ENCODE results near the gene PLA2G5.

Gene PLA2G5

GRCh38 chr1:20090641-20091040, 20.6 kb downstream of the PLA2G5 start:
- no peak for DNase-seq

GRCh38 chr1:20093303-20093702, 23.3 kb downstream of the PLA2G5 start:
- no peak for DNase-seq

GRCh38 chr1:20093940-20094391, 24.0 kb downstream of the PLA2G5 start:
- DNase-seq = peak in 1 of 4 experiments; percentile 12

GRCh38 chr1:20095564-20096434, 25.8 kb downstream of the PLA2G5 start:
- peak in 1 of 4 experiments; percentile 28 for DNase-seq

GRCh38 chr1:20096840-20097447, 26.9 kb downstream of the PLA2G5 start:
- DNase-seq = no peak

GRCh38 chr1:20099533-20099932, 29.5 kb downstream of the PLA2G5 start:
- no peak for DNase-seq

GRCh38 chr1:20100632-20101355, 30.8 kb downstream of the PLA2G5 start:
- DNase-seq = peak; percentile 57 to 79 (median 66)

GRCh38 chr1:20102875-20103274, 32.9 kb downstream of the PLA2G5 start:
- DNase-seq = peak in 2 of 4 experiments; percentile 27 to 42

GRCh38 chr1:20105856-20106255, 35.9 kb downstream of the PLA2G5 start:
- no peak for DNase-seq

GRCh38 chr1:20107351-20107750, 37.4 kb downstream of the PLA2G5 start:
- DNase-seq = no peak

GRCh38 chr1:20107796-20108195, 37.8 kb downstream of the PLA2G5 start:
- DNase-seq = no peak

GRCh38 chr1:20108366-20109123, 38.6 kb downstream of the PLA2G5 start:
- no peak for DNase-seq

GRCh38 chr1:20109223-20109856, 39.3 kb downstream of the PLA2G5 start:
- DNase-seq = no peak

GRCh38 chr1:20110679-20111078, 40.7 kb downstream of the PLA2G5 start:
- peak in 1 of 4 experiments; percentile 7 for DNase-seq

GRCh38 chr1:20111452-20111851, 41.5 kb downstream of the PLA2G5 start:
- DNase-seq = no peak

- no peak for DNase-seq
Observed at GRCh38 chr1:20112279-20113000, 42.4 kb downstream of the PLA2G5 start.

GRCh38 chr1:20114021-20114648, 44.1 kb downstream of the PLA2G5 start:
- DNase-seq = no peak

- no peak for DNase-seq
Observed at GRCh38 chr1:20115479-20115878, 45.5 kb downstream of the PLA2G5 start.

GRCh38 chr1:20115916-20116315, 45.9 kb downstream of the PLA2G5 start:
- DNase-seq = no peak

- no peak for DNase-seq
Observed at GRCh38 chr1:20117236-20117635, 47.2 kb downstream of the PLA2G5 start.

GRCh38 chr1:20119347-20119746, 49.4 kb downstream of the PLA2G5 start, which contains the start of gene PLA2G2D:
Gene PLA2G2D, minus strand, starts transcription at chr1:20119536. Its CDS starts 38 bp downstream, at chr1:20119498.
- DNase-seq = peak in 1 of 4 experiments; percentile 27
